Ishikawa (cell line): ENCODE data around the gene SHKBP1.

Experiments
- CEBPB ChIP-seq: IDR thresholded peaks from 2 replicates; pipeline ENCODE4 v1.6.1; 2012
- CREB1 ChIP-seq: IDR thresholded peaks from 2 replicates; pipeline ENCODE4 v1.6.1; 2012; ENCODE audit warnings: low read depth
- EGR1 ChIP-seq: IDR thresholded peaks from 2 replicates; pipeline ENCODE4 v1.6.1; 2012
- EP300 ChIP-seq: IDR thresholded peaks from 2 replicates; pipeline ENCODE4 v1.6.1; 2012; ENCODE audit warnings: borderline replicate concordance
- FOXM1 ChIP-seq: IDR thresholded peaks from 2 replicates; pipeline ENCODE4 v1.6.1; 2012; ENCODE audit warnings: low read depth, borderline replicate concordance
- MAX ChIP-seq: IDR thresholded peaks from 2 replicates; pipeline ENCODE4 v1.6.1; 2012
- NFIC ChIP-seq: IDR thresholded peaks from 2 replicates; pipeline ENCODE4 v1.6.1; 2012
- RAD21 ChIP-seq: IDR thresholded peaks from 2 replicates; pipeline ENCODE4 v1.6.1; 2012; ENCODE audit warnings: low read depth
- REST ChIP-seq: IDR thresholded peaks from 2 replicates; pipeline ENCODE4 v1.6.1; 2012; ENCODE audit warnings: low read depth, mild to moderate bottlenecking
- TAF1 ChIP-seq: IDR thresholded peaks from 2 replicates; pipeline ENCODE4 v1.6.1; 2012; ENCODE audit warnings: low read depth, mild to moderate bottlenecking
- TCF12 ChIP-seq: IDR thresholded peaks from 2 replicates; pipeline ENCODE4 v1.6.1; 2012; ENCODE audit warnings: low read depth
- TEAD4 ChIP-seq: IDR thresholded peaks from 2 replicates; pipeline ENCODE4 v1.6.1; 2012
- USF1 ChIP-seq: IDR thresholded peaks from 2 replicates; pipeline ENCODE4 v1.6.1; 2012
- YY1 ChIP-seq: IDR thresholded peaks from 2 replicates; pipeline ENCODE4 v1.6.1; 2012; ENCODE audit warnings: low read depth
- ZBTB7A ChIP-seq: IDR thresholded peaks from 2 replicates; pipeline ENCODE4 v1.6.1; 2012; ENCODE audit warnings: low read depth

The SHKBP1 gene

GRCh38 chr19:40542202-40542859 is 34.3 kb upstream of the SHKBP1 start:
- TF ChIP-seq ZBTB7A = no peak
- 0 out of 2 replicates have a peak, but pooled peaks have one; percentile 37 for TF ChIP-seq USF1

- no peak for TF ChIP-seq RAD21
- TF ChIP-seq USF1 = no peak
- TF ChIP-seq EP300 = no peak
- no peak for TF ChIP-seq TAF1
- no peak for TF ChIP-seq NFIC
These were observed 33.6 kb upstream of the SHKBP1 start for GRCh38 chr19:40543029-40543597.

GRCh38 chr19:40547836-40548235 is 28.8 kb upstream of the SHKBP1 start:
- TF ChIP-seq CEBPB = no peak
- TF ChIP-seq NFIC = no peak
- no peak for TF ChIP-seq EGR1
- no peak for TF ChIP-seq MAX
- no peak for TF ChIP-seq RAD21

GRCh38 chr19:40549007-40549708 is 27.5 kb upstream of the SHKBP1 start:
- TF ChIP-seq TCF12 (no peak), EGR1 (no peak), RAD21 (peak; percentile 55; the same call in 1 of the 2 replicates)

- TF ChIP-seq CEBPB = no peak
- TF ChIP-seq TAF1 = no peak
- TF ChIP-seq CREB1 = no peak
- no peak for TF ChIP-seq RAD21
- no peak for TF ChIP-seq TCF12
These were observed 25.7 kb upstream of the SHKBP1 start for GRCh38 chr19:40550951-40551350.

- TF ChIP-seq EGR1 (no peak), ZBTB7A (no peak), EP300 (no peak), TAF1 (no peak), TCF12 (no peak), RAD21 (no peak), NFIC (no peak), FOXM1 (no peak), TEAD4 (no peak), CREB1 (no peak), YY1 (no peak), MAX (no peak), REST (no peak), USF1 (no peak), CEBPB (no peak)
These were observed 23.8 kb upstream of the SHKBP1 start for GRCh38 chr19:40552848-40553247.

GRCh38 chr19:40553885-40554857 is 22.5 kb upstream of the SHKBP1 start:
- no peak for TF ChIP-seq TEAD4
- TF ChIP-seq CEBPB = no peak
- TF ChIP-seq RAD21 = no peak
- no peak for TF ChIP-seq NFIC
- no peak for TF ChIP-seq EGR1
- TF ChIP-seq ZBTB7A = no peak
- no peak for TF ChIP-seq REST
